HG02840 (cell line): ENCODE data around the gene C22orf31.

Experiments
- ATAC-seq: cut with Tn5 transposase; IDR thresholded peaks from one replicate; pipeline ENCODE4 v1.9.1; 2021; ENCODE audit warnings: mild to moderate bottlenecking, moderate library complexity, moderate number of reproducible peaks; ENCODE audit not compliant: unreplicated experiment, low FRiP score

The C22orf31 gene

GRCh38 chr22:29031227-29032011 is 30.2 kb downstream of the C22orf31 start:
- no peak for ATAC-seq

- ATAC-seq, result no peak
These were observed 30.9 kb downstream of the C22orf31 start for GRCh38 chr22:29030618-29031226.

GRCh38 chr22:29030016-29030617 is 31.5 kb downstream of the C22orf31 start:
- no peak for ATAC-seq

GRCh38 chr22:29029202-29030000 is 32.2 kb downstream of the C22orf31 start:
- ATAC-seq, result no peak

GRCh38 chr22:29028468-29028867 is 33.2 kb downstream of the C22orf31 start:
- no peak for ATAC-seq

- ATAC-seq, result no peak
These were observed 35.1 kb downstream of the C22orf31 start for GRCh38 chr22:29026579-29026978.

GRCh38 chr22:29023172-29023796 is 38.3 kb downstream of the C22orf31 start:
- no peak for ATAC-seq

GRCh38 chr22:29022101-29022817 is 39.4 kb downstream of the C22orf31 start:
- no peak for ATAC-seq

- no peak for ATAC-seq
These were observed 43.1 kb downstream of the C22orf31 start for GRCh38 chr22:29018293-29019189.

GRCh38 chr22:29016067-29016938 is 45.3 kb downstream of the C22orf31 start:
- ATAC-seq, result no peak

- ATAC-seq, result no peak
These were observed 46.9 kb downstream of the C22orf31 start for GRCh38 chr22:29014773-29015172.

GRCh38 chr22:29014293-29014692 is 47.3 kb downstream of the C22orf31 start:
- ATAC-seq, result no peak

GRCh38 chr22:29012952-29013351 is 48.7 kb downstream of the C22orf31 start:
- ATAC-seq, result no peak

GRCh38 chr22:29012101-29012433 is 49.6 kb downstream of the C22orf31 start:
- ATAC-seq, result no peak

- no peak for ATAC-seq
These were observed 50.2 kb downstream of the C22orf31 start for GRCh38 chr22:29011240-29012100.

- ATAC-seq, result no peak
These were observed 52.5 kb downstream of the C22orf31 start for GRCh38 chr22:29009148-29009547.
